ENCODE measurements around the gene TMEM179. TPM values are rescaled to one million over a fixed set of nuclear protein-coding genes. Genes with fewer than 3 reads are reported as not detected.

The TMEM179 gene
- total and polyA plus RNA-seq, 12 donors: 0.17 to 1.0 (median 0.39) TPM; not detected in 5

GRCh38 chr14:104557086-104557485 lies 47.5 kb downstream of the TMEM179 start:
- H3K9me3 ChIP-seq: no peaks in the 10 kb centered on the region
- no peaks in the 10 kb centered on the region for H3K36me3 ChIP-seq
- DNase-seq (no peak), ATAC-seq (no peak)
- TF ChIP-seq CTCF (IDR thresholded peaks at IDR 0.05): no peak
- no peaks in the 10 kb centered on the region for H3K4me1 ChIP-seq
- peaks cover 0 to 30% (median 18%) of the 10 kb centered on the region in 7 donors for H3K27me3 ChIP-seq
- no peak overlapping the region for H3K4me3 ChIP-seq
- intact Hi-C loops (cut with DNase I): no loop called here
- 87 to 94% methylated on average over 5 of the region's 5 CpGs for WGBS, 2 donors
- no peak overlapping the region for H3K27ac ChIP-seq

GRCh38 chr14:104556256-104557021 lies 48.1 kb downstream of the TMEM179 start:
- no peak for TF ChIP-seq CTCF (IDR thresholded peaks at IDR 0.05)
- intact Hi-C loops (cut with DNase I): no loop called here
- H3K27me3 ChIP-seq: peaks cover 0 to 37% (median 18%) of the 10 kb centered on the region in 7 donors
- H3K9me3 ChIP-seq: no peaks in the 10 kb centered on the region
- 66 to 76% methylated on average over 12 to 13 of the region's 13 CpGs for WGBS, 2 donors
- no peak overlapping the region for H3K27ac ChIP-seq
- ATAC-seq (no peak), DNase-seq (no peak)
- no peaks in the 10 kb centered on the region for H3K36me3 ChIP-seq
- H3K4me1 ChIP-seq: no peaks in the 10 kb centered on the region
- no peak overlapping the region for H3K4me3 ChIP-seq

GRCh38 chr14:104555430-104556255 lies 48.9 kb downstream of the TMEM179 start:
- TF ChIP-seq CTCF (IDR thresholded peaks at IDR 0.05): no peak
- Histone ChIP-seq H3K27ac (no peak overlapping the region), H3K4me3 (no peak overlapping the region), H3K36me3 (no peaks in the 10 kb centered on the region), H3K4me1 (no peaks in the 10 kb centered on the region), H3K9me3 (no peaks in the 10 kb centered on the region), H3K27me3 (peaks cover 0 to 42% (median 18%) of the 10 kb centered on the region in 7 donors)
- intact Hi-C loops (cut with DNase I): no loop called here
- DNase-seq (no peak), ATAC-seq (no peak)
- 94 to 95% methylated on average over 11 of the region's 11 CpGs for WGBS, 2 donors

GRCh38 chr14:104554608-104555429 lies 49.8 kb downstream of the TMEM179 start:
- peak in 1 of 2 donors; percentile 6 for DNase-seq
- no peak for TF ChIP-seq CTCF (IDR thresholded peaks at IDR 0.05)
- WGBS, 2 donors: 57 to 59% methylated on average over 25 to 26 of the region's 26 CpGs
- Histone ChIP-seq H3K27ac (no peak overlapping the region), H3K27me3 (peaks cover 0 to 42% (median 18%) of the 10 kb centered on the region in 7 donors), H3K4me1 (no peaks in the 10 kb centered on the region), H3K9me3 (no peaks in the 10 kb centered on the region), H3K36me3 (no peaks in the 10 kb centered on the region), H3K4me3 (no peak overlapping the region)
- no peak for ATAC-seq
- intact Hi-C loops (cut with DNase I): no loop called here
